GM18873 (cell line): Measurements from ENCODE around the gene CENPA.
"Not testable (repeated sequence)": the region's sequence is repeated elsewhere in the genome, so short reads cannot be mapped to it uniquely, and the experiment has no call there.

Experiments used
- ATAC-seq: cut with Tn5 transposase; IDR thresholded peaks from one replicate; pipeline ENCODE4 v1.9.1; 2021; ENCODE audit warnings: mild to moderate bottlenecking, moderate library complexity, moderate number of reproducible peaks; ENCODE audit not compliant: unreplicated experiment, low FRiP score

The CENPA gene

DNA sequence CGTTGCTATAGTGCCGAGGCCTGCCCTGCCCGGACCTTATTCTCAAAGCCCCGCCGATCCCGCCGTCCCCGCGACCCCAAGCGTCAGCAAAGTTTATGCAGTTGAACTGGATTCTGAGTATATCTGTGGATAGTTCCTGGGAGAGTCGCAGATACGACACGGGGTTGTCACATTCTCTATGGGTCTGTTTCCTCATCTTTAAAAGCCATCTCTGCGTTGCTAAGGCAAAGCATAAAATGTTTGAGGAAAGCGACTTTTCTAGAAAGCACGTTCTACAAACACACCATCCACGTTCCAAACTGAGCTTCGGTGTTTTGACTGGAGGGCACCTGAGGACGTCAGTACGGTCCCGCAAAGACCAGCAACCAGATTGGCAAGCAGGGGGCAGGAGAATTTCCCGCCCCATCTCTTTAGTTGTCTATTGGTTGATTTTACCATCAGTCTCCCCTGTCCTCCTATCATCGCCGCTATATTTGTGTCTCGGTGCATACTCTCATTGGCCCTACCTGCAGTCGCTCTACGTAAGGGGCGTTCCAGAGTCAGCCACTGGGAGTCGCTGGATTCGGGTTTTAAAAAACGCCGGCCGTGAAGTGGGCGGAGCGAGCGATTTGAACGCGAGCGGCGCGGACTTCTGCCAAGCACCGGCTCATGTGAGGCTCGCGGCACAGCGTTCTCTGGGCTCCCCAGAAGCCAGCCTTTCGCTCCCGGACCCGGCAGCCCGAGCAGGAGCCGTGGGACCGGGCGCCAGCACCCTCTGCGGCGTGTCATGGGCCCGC, at the start of gene CENPA:
Gene CENPA, plus strand, starts transcription at position 626 of the 776 bp plus-strand sequence. Its CDS starts 141 bp downstream, at position 767.
- ATAC-seq, result peak; percentile 96

DNA sequence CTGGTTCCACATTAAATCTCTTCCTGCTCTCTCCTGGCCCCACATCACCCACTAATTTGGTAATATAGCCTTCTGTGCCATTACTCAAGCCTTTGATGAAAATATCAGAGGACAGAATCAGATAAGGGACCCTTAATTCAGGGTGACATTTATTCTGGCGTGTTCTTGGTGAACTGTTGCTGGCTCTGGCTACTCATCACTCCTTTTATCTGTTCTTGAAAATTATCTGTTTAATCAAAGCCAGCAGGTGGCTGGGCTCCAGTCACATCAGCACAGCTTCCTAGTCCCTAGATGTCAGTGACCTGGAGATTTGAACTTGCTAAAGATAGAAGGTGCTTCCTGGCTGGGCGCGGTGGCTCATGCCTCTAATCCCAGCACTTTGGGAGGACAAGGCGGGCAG, 48.6 kb upstream of the CENPA start:
- no peak for ATAC-seq

DNA sequence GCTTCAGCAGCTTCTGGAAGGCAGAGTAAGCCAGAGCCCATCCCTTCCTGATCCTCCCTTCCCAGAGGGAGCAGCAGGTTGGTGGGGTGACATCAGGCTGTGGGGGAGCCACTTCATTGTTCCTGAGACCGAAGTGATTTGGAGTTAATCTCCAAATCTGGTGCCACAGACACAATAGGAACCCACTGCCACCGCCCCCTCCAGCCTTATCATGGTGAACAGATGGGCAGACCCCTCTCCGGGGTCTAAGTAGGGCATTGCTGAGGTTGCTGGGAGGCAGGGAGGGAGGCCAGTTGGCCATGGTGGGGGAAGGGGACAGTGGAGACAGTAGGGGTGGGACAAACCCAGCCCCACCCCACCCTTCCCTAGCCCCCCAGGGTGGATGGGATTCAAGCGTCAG, 47.4 kb upstream of the CENPA start:
- no peak for ATAC-seq

DNA sequence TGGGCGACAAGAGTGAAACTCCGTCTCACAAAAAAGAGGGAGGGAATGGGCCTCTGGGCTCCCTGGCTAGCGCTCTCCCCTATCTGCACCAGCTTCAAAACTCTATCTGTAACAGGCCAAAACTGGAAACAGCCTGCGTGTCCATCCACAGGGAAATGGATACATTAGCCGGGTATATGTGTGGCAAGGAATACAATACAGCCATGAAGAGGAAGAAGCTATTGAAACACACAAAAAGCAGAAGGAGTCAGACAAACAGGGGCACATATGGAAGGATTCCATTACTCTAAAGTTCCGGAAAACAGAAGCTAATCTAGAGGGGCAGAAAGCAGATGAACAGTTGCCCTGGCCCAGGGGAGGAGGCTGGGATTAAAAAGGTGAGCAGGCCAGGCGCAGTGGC, 46.3 kb upstream of the CENPA start:
- ATAC-seq, result no peak

DNA sequence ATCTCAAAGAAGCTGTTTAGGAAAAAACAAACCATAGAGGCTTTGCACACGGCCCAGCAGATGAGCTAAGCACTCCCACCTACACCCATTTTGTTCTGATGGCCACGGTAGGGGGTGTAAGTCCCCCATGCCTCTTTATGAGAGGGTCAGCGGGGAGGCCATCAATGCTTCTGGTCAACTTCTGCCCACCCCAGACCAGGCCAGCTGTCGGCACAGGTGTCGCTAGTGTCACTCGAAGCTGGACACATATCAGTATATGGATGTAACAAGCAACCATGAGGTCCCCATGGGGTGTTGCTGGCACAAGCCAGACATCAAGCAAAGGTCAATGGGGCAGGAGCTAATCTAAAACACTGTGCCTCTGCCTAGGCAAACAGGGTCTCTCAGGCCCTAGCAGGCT, 45.5 kb upstream of the CENPA start:
- no peak for ATAC-seq

DNA sequence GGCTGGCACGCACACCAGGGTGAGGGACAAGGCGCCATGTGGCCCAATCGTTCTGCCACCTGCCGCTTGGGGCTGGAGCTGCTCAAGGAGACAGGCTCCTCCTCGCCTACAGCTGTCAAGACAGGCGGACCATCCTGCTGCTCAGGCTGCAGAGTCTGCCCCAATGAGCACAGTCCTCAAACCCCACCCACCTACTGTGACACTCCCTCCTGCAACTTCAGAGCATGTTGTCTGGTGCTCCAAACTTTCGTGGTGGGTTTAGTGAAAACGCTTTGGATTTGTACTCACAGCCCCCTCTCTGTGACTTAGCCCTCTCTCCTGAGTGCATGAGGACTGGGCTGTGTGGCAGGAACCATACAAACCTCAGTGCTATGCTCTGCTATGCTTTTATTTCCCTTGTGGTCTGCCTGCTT, 45.0 kb upstream of the CENPA start:
- no peak for ATAC-seq

DNA sequence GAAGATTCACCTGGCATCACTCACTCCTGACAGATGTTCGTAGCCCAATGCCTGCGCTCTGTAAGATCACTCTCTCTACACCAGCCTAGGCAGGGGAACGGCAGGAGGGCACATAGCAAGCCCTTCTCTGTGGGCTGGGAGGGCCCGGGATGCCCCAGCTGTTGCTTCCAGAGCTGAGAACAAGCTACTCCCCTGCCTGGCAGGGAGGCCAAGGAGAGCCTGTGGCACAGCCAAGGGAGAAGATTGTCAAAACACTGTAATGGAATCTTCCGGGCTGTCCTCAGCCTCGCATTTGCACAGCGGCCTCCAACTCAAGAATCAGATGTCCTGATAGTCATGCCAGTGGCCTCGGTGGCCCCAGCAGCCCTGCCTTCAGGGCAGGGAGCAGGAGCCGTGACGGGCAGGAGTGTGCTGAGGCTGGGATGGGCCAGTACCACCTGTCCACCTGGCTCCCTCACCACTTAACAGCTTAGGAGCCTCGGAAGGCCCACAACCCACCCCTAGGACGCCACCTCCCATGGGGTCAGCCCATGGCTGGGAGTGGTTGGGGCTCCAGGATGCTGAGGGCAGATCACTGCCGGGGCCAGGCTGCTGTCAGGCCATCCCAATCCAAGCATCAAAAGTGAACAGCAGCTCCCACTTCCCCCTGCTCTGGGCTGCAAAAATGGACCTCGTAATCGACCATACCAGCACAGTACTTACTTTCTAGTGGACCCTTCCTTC, 43.6 kb upstream of the CENPA start:
- no peak for ATAC-seq

DNA sequence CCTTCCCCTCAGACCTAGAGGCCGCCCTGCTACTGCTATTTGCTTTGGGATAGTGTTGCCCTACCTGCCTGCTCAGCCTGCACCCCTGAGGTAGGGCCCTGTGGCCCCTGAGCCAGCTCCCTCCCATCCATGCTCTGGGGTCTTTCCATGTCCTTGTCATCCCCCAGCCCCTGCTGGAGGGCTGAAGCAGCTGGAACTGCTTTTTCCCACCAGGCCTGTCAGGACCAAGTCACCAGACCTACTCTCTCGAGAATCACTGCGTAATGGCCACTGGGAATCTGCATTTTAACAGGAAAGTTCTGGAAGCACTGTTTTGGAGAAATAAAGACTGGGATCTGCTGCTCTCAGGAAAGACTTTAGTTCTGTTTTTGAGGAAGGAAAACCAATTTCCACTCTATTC, 42.0 kb upstream of the CENPA start:
- ATAC-seq, result no peak

DNA sequence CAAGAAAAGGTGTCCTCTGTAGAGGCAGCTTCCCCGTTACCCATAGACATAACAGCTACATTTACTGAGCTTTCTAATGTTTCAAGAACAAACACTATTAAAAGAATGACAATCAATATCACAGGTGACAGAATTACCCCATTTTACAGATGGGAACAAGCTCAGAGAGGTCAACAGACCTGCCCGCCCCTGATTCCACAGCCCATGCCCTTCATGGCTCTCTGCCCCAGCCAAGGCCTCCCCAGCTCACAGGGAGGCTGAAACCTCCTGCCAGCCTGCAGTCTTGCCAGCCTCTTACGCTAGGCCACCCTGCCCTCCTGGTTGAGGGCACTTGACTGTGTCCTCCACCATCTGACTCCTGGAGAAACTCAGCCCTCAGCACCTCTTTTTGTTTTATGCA, 40.9 kb upstream of the CENPA start:
- no peak for ATAC-seq

DNA sequence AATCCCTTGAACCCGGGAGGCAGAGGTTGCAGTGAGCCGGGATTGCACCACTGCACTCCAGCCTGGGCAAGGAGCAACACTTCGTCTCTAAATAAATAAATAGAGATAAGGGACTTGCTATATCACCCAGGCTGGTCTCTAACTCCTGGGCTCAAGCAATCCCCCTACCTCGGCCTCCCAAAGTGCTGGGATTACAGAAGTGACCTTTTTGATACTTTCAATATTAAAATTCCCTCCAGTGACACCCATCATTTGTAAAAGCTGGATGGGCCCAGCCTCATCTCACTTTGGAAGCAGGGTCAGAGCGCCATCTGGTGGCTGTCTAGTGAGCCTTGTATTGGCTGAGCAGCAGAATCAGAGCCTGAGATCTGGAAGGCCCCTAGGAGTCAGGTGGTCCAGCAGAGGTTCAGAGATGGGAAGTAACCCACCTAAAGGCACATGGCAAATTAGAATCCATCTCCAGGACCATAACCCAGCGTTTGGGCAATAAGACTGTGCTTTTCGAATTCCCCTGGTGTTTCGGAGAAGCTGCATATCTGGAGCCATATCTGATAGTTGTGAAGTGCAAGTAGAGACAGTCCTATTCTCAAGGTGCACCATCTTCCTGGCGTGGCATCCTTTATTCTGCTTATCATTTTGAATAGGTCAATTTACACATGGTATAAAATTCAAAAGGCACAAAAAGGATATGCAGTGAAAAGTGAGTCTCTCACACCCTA, 40.1 kb upstream of the CENPA start:
- no peak for ATAC-seq

DNA sequence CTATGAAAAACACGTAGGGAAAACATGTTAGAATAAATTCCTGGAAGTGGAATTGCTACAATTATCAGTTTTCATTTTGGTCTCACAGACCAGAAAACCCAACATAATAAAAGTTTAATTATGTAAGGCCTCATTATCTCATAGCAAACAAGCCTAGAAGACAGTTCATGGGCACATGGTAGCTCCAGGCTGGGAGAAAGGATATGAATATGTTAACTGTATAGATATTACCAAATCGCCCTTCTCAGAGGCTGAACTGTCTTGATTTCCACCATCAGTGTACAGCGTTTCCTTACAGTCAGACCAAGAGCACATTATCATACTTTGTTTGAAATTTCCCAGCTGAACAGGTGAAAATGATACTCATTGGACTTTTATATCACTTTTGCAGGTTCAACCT, 38.9 kb upstream of the CENPA start:
- ATAC-seq, result no peak

DNA sequence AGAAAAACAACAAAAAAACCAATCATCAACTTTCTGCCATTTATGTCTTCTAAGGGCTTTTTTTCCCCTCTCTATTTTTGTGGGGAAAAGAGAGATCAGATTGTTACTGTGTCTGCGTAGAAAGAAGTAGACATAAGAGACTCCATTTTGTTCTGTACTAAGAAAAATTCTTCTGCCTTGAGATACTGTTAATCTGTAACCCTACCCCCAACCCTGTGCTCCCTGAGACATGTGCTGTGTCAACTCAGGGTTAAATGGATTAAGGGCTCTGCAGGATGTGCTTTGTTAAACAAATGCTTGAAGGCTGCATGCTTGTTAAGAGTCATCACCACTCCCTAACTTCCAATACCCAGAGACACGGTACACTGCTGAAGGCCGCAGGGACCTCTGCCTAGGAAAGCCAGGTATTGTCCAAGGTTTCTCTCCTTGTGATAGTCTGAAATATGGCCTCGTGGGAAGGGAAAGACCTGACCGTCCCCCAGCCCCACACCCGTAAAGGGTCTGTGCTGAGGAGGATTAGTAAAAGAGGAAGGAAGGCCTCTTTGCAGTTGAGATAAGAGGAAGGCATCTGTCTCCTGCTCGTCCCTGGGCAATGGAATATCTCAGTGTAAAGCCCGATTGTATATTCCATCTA, 36.0 kb upstream of the CENPA start:
- not testable (repeated sequence) for ATAC-seq

DNA sequence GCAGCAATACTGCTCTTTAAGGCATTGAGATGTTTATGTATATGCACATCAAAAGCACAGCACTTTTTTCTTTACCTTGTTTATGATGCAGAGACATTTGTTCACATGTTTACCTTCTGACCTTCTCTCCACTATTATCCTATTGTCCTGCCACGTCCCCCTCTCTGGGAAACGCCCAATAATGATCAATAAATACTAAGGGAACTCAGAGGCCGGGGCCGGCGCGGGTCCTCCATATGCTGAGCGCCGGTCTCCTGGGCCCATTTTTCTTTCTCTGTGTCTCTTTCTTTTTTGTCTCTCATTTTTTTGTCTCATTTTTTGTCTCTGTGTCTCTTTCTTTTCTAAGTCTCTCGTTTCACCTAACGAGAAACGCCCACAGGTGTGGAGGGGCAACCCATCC, 35.4 kb upstream of the CENPA start:
- not testable (repeated sequence) for ATAC-seq

DNA sequence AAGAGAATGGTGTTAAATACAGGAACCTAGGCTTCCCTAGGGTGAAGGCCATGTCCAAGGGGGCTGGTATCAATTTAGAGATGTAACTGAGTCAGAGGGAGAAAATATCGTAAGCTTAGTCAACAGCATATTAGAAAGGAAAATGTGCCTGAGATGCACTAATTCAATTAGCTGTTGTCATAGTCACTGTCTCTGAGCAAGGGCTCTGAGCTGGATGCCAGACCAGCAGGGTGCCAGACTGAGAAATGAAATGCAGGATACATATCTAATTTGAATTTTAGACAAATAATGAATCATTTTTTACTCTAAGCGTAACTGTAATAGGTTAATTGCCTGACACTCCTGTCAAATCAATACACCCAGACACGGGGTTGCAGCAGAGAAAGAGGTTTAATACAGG, 33.2 kb upstream of the CENPA start:
- no peak for ATAC-seq

DNA sequence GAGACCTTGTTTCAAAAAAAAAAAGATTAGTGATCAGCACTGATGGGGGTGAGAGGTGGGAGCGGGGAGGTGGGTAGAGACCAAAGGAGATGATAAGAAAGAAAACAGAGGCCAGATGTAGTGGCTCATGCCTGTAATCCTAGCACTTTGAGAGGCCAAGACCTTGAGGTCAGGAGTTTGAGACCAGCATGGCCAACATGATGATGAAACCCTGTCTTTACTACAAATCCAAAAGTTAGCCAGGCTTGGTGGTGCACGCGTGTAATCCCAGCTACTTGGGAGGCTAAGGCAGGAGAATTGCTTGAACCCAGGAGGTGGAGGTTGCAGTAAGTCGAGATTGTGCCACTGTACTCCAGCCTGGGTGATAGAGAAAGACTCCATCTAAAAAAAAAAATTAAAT, 31.3 kb upstream of the CENPA start:
- ATAC-seq, result no peak

DNA sequence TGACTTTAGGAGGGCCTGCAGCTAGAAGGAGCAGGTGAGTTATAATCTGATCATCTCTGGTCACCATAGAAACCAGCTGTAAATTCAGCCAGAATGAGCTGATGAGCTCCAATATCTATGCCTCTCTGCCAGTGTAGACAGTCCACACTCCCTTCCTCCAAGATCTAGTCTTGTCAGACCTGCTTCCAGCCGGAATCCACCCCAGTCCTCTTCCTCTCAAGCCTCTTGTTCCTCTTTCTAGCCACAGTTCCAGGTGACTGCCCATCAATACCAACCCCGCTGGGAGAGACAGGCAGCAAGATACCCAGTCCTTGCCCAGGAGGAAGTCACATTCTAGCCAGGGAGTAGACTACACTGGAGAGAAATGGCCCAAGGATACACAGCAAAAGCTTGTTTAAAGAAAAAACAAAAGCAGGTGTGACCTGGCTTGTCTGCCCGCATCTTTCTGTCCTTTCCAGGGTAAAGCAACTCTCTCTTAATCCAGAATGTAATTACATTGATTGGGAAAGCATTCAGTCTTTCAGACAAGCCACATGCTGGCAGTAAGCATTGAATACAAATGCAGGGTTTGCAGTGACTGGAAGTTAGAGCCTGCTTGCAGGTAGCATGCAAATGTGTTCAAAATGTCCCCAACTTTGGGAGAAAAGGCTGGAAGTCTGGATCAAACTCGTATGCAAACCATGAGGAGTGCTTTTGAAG, 30.7 kb upstream of the CENPA start:
- no peak for ATAC-seq

DNA sequence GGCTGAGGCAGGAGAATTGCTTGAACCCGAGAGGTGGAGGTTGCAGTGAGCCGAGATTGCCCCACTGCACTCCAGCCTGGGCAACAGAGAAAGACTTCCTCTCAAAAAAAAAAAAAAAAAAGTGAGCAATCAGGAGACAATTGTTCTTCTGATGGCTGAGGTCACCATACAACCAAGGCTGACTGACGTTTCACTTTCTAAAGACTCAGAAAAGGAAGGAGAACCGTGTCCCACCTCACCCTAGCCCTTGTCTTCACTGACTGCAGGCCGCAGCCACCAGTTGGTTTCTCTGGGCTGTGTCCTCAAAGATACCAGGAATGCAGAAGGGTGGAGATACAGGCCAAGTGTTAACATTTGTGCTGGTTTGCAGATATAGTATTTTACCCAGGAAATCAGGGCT, 29.5 kb upstream of the CENPA start:
- no peak for ATAC-seq

DNA sequence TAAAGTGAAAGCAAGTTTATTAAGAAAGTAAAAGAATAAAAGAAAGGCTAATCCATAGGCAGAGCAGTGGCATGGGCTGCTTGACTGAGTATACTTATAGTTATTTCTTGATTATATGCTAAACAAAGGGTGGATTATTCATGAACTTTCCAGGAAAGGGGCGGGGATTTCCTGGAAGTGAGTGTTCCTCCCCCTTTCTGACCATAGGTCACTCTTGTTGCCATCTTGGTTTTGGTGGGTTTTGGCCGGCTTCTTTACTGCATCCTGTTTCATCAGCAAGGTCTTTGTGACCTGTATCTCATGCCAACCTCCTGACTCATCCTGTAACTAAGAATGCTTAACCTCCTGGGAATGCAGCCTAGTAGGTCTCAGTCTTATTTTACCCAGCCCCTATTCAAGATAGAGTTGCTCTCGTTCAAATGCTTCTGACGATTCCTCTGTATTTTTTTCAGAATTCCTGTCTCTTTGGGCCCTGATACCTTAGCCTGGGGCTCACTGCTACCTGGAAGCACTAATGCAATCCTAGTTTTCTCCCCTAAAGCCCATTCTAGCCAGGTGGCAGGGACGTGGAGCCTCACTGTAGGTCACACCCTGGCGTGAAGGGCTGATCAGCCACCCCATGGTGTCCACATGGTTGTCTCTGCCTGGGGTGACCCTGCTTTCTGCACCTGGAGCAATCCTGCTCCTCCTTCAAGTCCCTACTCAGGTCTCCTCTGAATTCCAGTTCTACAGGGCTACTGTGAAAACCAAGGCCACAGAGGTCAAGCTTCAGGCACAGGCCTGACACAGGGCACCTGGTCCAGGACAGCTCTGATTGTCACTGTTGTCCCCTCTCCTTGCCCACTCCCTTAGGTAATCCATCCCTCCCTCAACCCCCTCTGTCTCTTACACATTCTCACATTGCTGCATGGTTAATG, 27.7 kb upstream of the CENPA start:
- ATAC-seq, result peak; percentile 54

DNA sequence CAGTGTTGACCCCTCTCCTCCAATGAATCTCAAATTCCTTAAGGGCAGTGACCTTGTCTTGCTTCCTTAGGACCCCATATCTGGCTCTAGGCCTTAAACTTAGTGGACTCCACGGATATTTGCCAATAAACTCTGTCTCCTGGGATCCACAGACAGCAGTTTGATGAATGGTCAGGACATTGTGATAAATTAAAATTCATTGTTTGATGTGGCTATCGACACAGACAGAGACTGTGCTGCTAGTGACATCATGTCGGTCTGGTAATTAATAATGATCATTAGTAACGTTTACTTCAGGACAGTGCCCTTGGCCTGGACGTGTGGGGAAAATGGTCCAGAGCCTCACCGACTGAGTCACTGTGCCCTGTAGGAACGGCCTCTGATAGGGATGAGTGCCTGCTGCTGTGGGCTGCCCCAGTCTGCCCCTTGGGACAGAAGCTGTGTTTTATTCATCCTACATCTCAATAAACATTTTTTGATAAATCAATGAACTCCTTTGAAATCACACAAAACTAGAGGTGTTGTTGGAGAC, 27.0 kb upstream of the CENPA start:
- ATAC-seq, result no peak
